NCI-H2171 treated with DMSO at 0.1 percent for 48 hours (cell line): ENCODE data around the gene KCNAB2.

ENCODE experiments used
- DNase-seq: peaks from one replicate; lab custom pipeline; 2025; lab: John Stamatoyannopoulos, UW

Gene KCNAB2

GRCh38 chr1:6081901-6082300 is 36.2 kb downstream of the KCNAB2 start:
- no peak for DNase-seq

DNA sequence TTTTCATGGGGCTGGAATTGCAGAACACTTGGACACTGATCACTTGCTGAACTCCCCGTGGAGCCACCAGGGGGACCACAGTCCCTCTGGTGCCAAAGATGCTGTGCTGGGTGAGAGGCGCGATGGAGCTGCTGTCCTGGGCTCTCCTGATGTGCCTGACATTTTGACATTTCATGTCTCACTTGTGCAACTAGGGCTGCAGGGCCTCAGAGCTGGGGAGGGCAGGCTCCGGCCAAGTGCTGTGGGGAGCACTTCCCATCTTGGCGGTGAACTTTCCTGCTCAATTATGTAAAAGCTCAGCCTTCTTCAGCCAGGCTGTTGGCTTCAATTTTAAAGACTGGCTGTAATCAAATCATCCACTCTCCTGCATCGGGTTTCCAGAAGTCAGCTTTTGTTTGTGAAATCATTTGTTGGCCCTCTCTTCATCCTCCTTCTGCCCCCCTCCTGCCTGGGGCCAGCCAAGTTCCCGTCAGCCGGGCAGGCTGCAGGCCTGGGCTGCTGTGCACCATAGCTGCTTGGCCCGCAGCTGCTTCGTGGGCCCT is 36.8 kb downstream of the KCNAB2 start:
- DNase-seq = peak; percentile 16

DNA sequence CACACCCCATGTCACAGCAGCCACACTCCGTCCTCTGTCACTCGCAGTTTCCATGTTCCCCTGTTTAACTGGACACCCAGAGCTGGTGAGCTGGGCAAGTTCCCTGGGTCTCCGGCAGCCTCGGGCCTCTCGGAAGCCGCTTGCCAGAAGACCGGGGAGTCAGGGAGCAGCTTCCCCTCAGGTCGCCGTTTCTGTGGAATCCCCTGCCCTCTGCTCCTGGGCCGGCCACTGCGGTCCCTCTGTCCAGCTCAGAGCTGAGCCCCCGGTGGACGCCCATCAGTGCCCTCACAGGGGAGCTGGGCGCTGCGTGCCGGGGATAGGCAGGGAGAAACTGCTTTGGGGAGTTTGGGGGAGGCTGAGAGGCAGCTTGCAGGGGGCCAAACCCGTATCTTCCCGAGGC is 37.7 kb downstream of the KCNAB2 start:
- DNase-seq = no peak

DNA sequence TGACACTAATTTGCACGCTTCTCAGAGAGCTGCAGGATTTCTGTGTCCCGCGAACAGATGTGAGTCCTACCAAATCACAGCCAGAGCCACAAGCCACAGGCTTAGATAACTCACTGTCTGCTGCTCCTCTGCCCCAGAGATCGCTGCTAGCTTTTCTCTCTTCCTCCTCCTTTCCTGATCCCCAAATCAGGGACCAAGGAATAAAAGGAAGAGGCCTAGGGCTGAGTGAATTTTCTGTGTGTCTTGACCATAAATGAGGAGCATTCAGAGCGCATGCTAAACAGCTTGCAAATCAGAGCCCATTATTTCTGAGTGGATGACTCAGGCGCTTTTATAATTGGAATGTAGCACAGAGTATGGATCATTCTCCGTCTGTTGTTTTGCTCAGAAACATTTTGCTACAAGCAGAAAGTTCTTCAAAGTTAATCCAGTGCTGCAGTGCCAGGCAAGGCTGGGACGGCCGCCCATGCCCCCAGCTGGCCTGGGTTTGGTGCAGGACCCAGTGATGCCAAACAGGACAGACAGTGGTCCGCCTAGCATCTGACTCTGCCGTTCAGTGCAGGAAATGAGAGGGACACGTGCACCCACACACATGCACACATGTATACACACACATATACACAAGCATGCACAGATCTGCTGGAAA is 38.2 kb downstream of the KCNAB2 start:
- DNase-seq = peak; percentile 75

GRCh38 chr1:6084781-6085495 is 39.2 kb downstream of the KCNAB2 start:
- DNase-seq = peak; percentile 61

DNA sequence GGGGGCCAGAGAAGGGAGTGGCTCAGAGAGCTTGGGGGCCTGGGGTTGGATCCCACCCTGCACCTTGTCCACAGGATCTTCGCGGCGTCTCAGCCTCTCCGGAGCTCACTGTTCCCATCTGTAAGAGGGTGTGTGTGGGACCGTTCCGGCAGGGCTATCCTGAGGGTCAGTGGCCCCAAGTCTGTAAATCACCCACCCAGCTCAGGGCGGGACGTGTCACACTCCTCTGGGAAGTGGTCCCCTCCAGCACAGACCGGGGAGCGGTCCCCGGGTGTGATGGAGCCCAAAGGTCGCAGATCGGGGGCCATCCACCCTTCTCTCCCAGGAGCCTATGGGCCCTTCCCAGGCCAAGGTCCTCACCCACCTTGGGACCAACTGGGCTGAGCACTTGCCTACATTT is 40.0 kb downstream of the KCNAB2 start:
- no peak for DNase-seq

GRCh38 chr1:6086358-6086757 is 40.7 kb downstream of the KCNAB2 start:
- DNase-seq = no peak

DNA sequence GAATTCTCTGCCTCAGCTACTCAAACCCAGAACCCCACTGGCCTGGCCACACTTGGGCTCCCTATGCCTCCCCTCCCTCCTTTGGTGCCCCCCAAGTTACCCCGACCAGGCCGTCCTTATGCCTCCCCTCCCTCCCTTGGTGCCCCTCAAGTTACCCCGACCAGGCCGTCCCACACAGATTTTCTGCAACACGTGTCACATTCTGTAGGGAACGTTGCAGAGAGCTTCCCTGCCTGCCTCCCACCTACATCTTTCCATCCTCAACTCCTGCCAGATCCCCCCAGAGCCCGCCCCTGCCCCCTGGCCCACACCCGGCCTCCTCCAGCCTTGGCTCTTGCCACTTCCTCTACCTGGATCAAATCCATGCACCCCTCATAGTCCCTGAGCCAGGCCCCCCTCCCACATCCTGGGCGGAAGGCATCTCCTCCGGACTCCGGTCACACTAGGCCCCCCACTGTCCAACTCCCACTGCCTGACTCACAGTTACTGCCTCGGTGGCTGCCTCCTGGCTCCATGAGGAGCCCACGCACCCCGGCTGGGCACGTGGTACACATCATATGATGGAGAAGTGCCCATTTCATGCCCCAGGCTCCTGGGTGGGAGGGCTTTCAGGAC is 41.2 kb downstream of the KCNAB2 start:
- DNase-seq = no peak

DNA sequence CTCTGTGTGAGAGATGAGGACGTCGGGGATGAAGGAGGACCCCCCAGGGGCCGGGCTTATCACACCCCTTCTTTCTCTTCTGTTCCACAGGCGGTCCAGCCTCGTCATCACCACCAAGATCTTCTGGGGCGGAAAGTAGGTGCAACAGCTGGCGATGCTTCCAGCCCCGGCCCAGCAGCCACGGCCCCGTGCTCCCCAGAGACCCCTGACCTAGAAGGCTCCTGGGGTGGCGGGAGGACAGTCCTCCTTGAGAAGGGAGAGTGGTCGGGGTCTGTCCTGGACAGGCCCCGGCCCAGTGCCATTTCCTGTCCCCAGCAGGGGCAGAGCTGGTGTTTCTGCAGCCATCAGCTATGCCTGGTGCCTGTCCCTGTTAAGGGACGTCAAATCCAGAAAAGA is 41.7 kb downstream of the KCNAB2 start:
- no peak for DNase-seq

GRCh38 chr1:6087958-6088357 is 42.3 kb downstream of the KCNAB2 start:
- DNase-seq = no peak

- DNase-seq = no peak
Measured at GRCh38 chr1:6088956-6089355, 43.3 kb downstream of the KCNAB2 start.

DNA sequence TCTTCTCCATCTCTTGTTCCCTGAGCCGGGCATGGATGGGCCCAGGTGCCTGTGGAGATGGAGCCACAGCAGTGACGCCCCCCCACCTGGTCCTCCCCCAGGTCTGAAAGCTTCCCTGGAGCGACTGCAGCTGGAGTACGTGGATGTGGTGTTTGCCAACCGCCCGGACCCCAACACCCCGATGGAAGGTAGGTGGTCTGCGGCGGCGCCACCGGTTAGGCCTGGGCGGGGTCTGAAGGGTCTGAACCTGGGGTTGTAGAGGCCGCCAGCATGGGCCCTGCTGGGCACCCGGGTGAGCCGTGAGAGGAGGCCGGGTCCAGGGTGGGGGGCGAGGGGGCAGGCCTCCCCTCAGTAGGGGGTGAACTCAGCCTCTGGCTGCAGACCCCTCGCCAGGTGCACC is 44.6 kb downstream of the KCNAB2 start:
- no peak for DNase-seq

DNA sequence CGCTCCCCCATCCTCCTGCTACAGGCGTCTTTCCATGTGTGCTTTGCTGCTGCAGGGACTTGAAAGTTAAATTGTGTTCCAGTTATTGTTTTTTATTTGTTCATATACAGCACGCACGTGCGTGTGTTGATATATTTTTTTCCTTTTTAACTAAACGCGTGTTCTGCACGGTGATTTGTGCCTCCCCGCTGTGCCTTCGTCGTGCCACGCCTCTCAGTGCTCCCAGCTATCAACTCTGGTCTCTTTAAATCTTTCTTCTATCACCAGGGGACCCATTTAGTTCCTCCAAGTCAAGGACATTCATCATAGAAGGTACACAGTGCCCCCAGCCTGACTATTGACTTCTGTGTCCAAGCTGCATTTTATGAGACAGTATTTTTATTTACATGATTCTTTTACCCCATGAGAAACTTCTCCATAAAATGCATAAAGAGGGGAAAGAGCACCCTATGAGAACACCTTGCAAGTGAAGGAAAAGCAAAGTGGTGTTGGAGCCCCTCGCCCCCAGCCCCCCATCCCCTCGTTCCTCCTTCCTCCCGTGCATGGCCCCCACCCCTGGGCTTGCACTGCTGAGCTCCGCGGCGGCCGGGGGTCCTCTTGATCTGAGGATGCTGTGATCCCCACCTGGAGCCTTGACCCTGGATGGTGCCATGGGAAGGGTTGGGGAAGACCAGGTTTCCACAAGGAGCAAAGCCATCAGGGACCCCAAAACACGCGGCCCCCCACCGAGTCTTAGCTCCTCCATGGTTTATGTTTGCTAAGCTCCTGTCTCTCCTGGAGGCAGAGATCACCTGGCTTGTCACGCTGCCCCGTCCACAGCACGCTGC is 45.5 kb downstream of the KCNAB2 start:
- DNase-seq = no peak

GRCh38 chr1:6091823-6092109 is 46.1 kb downstream of the KCNAB2 start:
- DNase-seq = no peak

DNA sequence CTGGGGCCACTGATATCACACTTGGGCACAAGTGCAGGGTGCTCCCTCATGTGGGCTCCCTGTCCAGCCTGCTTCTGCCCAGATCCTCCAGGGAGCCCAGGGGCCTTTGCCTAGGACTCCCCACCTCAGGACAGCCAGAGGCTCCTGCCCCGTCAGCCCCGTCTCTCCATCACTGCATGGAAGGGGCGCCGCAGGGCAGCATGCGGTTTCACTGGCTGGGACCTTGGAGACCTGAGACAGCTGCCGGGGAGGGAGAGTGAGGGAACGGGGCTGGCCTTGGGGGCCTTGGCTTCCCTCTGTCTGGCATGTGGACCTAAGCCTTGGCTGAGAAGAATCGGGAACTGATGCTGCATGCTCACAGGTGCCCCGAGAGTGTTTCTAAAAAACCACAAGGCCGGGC is 46.5 kb downstream of the KCNAB2 start:
- DNase-seq = no peak

DNA sequence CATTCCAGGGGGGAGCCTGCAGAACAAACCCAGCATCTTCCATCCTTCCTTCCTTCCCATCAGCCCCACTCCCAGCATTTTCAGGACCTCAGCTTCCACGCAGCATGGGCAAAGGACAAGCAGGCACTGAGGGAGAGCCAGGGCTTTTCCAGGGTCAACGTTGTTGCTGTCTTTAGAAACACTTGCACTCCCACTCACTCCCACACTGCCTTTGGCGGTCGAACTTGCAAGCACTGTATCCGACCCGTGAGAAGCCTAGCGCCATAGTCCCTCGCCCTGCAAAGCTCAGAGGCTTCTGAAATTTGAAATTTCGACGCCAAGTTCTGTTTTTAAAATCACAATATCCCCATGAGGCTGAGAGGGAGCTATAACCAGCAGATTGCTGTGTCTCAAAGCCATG is 47.4 kb downstream of the KCNAB2 start:
- DNase-seq = no peak

GRCh38 chr1:6093611-6094010 is 47.9 kb downstream of the KCNAB2 start:
- DNase-seq = peak; percentile 12

GRCh38 chr1:6094246-6094645 is 48.6 kb downstream of the KCNAB2 start:
- DNase-seq = no peak

DNA sequence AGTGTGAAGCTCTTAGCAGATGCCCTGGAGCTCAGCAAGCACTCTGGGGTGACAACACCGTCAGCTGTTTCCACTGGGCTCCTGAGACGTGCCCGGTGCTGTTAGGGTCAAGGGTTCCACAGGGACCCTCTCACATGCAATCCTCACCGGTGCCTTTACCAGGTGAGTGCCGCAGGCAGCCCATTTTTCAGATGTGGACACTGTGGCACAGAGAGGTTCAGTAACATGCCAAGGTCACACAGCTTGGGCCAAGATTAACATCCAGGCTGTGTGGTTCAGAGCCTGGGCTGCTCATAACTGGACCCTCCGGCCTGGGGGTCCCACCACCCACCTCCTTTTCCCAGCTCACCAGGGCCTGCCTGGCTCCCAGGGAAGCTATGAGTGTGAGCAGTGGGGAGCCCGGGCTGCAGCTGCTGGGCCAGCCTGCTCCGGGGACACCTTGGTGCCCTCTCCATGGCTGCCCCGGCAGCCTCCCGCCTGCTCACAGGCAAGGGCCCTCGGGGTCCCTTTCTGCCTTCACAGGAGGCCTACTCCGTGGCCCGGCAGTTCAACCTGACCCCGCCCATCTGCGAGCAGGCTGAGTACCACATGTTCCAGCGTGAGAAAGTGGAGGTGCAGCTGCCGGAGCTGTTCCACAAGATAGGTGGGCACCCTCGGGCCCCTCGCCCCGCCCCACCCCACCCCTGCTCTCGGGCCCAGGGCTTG is 49.3 kb downstream of the KCNAB2 start:
- no peak for DNase-seq

DNA sequence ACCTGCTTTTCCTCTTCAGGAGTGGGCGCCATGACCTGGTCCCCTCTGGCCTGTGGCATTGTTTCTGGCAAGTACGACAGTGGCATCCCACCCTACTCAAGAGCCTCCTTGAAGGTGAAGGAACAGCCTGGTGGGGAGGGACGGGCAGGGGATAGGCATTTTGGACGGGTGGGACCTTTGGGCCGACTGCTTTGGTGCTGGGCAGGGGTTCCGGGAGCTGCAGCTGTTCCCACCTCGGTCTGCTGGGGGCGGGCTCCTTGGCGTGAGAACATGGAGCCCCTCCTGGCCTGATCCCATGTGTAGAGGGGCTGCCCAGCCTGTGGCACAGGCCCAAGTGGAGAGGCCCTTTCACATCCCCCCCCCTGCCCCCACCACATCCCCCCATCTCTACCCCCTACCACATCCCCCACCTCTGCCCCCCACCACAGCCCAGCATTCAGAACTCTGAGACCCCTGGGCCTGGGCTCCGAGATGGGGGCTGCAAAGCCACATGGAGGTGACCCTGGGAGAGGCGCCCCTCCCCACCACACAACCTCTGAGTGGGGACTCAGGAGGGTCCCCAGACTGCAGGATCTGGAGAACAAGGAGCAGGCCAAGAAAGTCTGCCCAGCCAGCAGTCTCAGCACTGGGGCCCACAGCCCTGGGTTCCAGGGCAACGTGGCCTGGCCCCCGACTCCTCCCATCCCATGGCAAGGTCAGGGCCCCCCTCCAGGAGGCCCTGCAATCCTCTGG is 50.0 kb downstream of the KCNAB2 start:
- no peak for DNase-seq
